Keratinocyte (primary cell): Measurements from ENCODE around the gene CYP1A2. TPM values are rescaled to one million over a fixed set of nuclear protein-coding genes. Genes with fewer than 3 reads are reported as not detected.

Experiments used
- DNase-seq: peaks from one replicate; pipeline ENCODE4 v3.0.0-alpha.2; 2011; ENCODE audit warnings: low read depth, missing footprints, low spot score
- FAIRE-seq: peaks from 2 replicates; lab custom pipeline; 2011; peaks lifted over from hg19 to GRCh38; lab: Jason Lieb, UNC
- H2AFZ ChIP-seq: 2 replicates; pipeline ENCODE4 v1.6.0; 2012; ENCODE audit warnings: low read length, control low read depth, inconsistent platforms; ENCODE audit not compliant: control insufficient read depth
- H3K27ac ChIP-seq: 2 replicates; pipeline ENCODE4 v1.5.1; 2011; ENCODE audit warnings: low read length; ENCODE audit not compliant: control insufficient read depth, insufficient read depth
- H3K27me3 ChIP-seq: 3 replicates; pipeline ENCODE4 v1.6.0; 2011; ENCODE audit warnings: low read length; ENCODE audit not compliant: control insufficient read depth, insufficient read depth; ENCODE audit errors: extremely low read depth
- H3K36me3 ChIP-seq, 2 experiments: 2 replicates in 1 of 2; 3 replicates in 1 of 2; pipeline ENCODE4 v1.5.1; 2011; ENCODE audit warnings: low read length in 2 of 2, mild to moderate bottlenecking in 1 of 2; ENCODE audit not compliant: control insufficient read depth in 2 of 2, insufficient read depth in 2 of 2; ENCODE audit errors: extremely low read depth in 1 of 2
- H3K4me1 ChIP-seq: 3 replicates; pipeline ENCODE4 v1.5.1; 2011; ENCODE audit warnings: low read length; ENCODE audit not compliant: control insufficient read depth, insufficient read depth; ENCODE audit errors: extremely low read depth
- H3K4me2 ChIP-seq: 3 replicates; pipeline ENCODE4 v1.6.0; 2011; ENCODE audit warnings: low read depth, low read length; ENCODE audit not compliant: control insufficient read depth, insufficient read depth; ENCODE audit errors: extremely low read depth
- H3K4me3 ChIP-seq, 3 experiments: fragments of 200-600 bp in 1 of 3; sonication (generic) in 1 of 3; 2 replicates in 2 of 3; 3 replicates in 1 of 3; pipeline ENCODE4 v1.5.1; 2011 to 2016; ENCODE audit warnings: low read length in 3 of 3, mild to moderate bottlenecking in 3 of 3, control low read depth in 2 of 3, inconsistent platforms in 1 of 3, low read depth in 1 of 3, mixed read lengths in 1 of 3, mixed run types in 1 of 3, moderate library complexity in 1 of 3; ENCODE audit not compliant: control insufficient read depth in 2 of 3, insufficient read depth in 2 of 3; ENCODE audit errors: extremely low read depth in 1 of 3
- H3K79me2 ChIP-seq: 2 replicates; pipeline ENCODE4 v1.6.0; 2012; ENCODE audit warnings: low read length; ENCODE audit not compliant: control insufficient read depth, insufficient read depth
- H3K9ac ChIP-seq: 3 replicates; pipeline ENCODE4 v1.6.0; 2011; ENCODE audit warnings: low read length; ENCODE audit not compliant: control insufficient read depth, insufficient read depth; ENCODE audit errors: extremely low read depth
- H3K9me1 ChIP-seq: 3 replicates; pipeline ENCODE4 v1.6.0; 2011; ENCODE audit warnings: low read length; ENCODE audit not compliant: control insufficient read depth, insufficient read depth; ENCODE audit errors: extremely low read depth
- H3K9me3 ChIP-seq: 2 replicates; pipeline ENCODE4 v1.5.1; 2012; ENCODE audit warnings: low read depth, low read length; ENCODE audit not compliant: control insufficient read depth
- H4K20me1 ChIP-seq: 3 replicates; pipeline ENCODE4 v1.6.0; 2011; ENCODE audit warnings: low read length; ENCODE audit not compliant: control insufficient read depth, insufficient read depth; ENCODE audit errors: extremely low read depth
- CTCF ChIP-seq, 3 experiments: IDR thresholded peaks in 1 of 3; conservative IDR thresholded peaks in 1 of 3; optimal IDR thresholded peaks in 1 of 3; 2 replicates in 2 of 3; 3 replicates in 1 of 3; pipeline versions ENCODE3 to v1.5.1; 2011; ENCODE audit warnings: low read length in 3 of 3, mild to moderate bottlenecking in 3 of 3, moderate library complexity in 2 of 3, control low read depth in 1 of 3, inconsistent platforms in 1 of 3; ENCODE audit not compliant: insufficient read depth in 2 of 3; ENCODE audit errors: extremely low read depth in 1 of 3
- EZH2 ChIP-seq: IDR thresholded peaks from one replicate; pipeline ENCODE4 v1.6.1; 2012; ENCODE audit warnings: inconsistent platforms, mild to moderate bottlenecking, low read length, moderate library complexity
- dilution Hi-C: fragments of 300-500 bp; cut with MboI; formaldehyde crosslinking; loops from one replicate; pipeline ENCODE4 v1.7.0; 2020; ENCODE audit warnings: low sequenced_read_pairs; ENCODE audit not compliant: extremely low pct_ligation_motif_present
- polyA plus RNA-seq, 5 experiments: library from polyadenylated mRNA; depleted of rRNA in 3 of 5; stranded (reverse) in 3 of 5; stranded (forward) in 1 of 5; unstranded in 1 of 5; fragments of >200 nt; gene quantifications; 1 replicate in 1 of 5; 2 replicates in 3 of 5; 3 replicates in 1 of 5; pipeline versions ENCODE4 v1.2.1 to v1.2.3, GENCODE V29; 2011 to 2012; ENCODE audit warnings: missing spikeins in 2 of 5, low read depth in 1 of 5, low replicate concordance in 1 of 5

The CYP1A2 gene
- polyA plus RNA-seq, 1 donor (not counting 4 experiments of a cell fraction or from before 2014, with no cell fraction given), result 0.04 TPM

DNA sequence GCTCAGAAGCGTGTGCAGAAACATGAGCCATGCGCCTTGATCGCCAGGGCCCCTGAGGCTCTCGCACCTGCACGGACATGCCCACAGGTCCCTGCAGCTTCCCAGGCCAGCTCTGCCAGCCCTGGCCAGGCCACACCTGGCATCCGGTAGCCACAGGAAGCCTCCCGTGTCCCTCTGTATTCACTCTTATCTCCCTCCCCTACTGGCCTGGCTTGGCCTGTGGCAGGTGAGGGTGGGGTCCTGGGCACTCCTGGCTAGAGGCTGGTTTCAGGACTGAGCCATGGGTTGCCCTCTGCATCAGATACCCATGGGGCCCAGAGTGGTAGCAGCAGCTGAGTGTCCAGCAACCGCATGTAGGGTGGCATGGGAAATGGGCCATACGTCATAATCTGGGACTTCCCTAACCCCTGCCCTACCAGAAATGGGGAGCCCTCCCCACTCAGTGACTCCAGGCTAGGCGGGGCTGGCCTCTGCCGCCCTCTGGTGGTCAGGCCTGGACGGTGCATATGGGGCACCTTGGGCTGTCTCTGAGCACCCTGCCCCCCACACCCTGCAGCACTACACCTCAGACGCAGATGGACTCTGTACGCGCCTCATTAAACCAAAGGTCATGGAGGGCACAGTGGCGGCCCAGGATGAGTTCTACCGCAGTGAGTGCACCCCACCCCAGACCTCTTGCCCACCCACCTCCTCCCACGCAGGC lies 51.4 kb downstream of the CYP1A2 start:
- peak; percentile 93 for DNase-seq
- H4K20me1 ChIP-seq, result peaks cover 3% of the 10 kb centered on the region
- H3K9me3 ChIP-seq, result no peaks in the 10 kb centered on the region
- peaks cover 31 to 37% of the 10 kb centered on the region in 2 experiments for H3K36me3 ChIP-seq
- no peaks in the 10 kb centered on the region for H3K27me3 ChIP-seq
- H3K9ac ChIP-seq, result peak overlapping the region; percentile 85
- dilution Hi-C loops, result no loop called here
- H3K79me2 ChIP-seq, result peaks cover 30% of the 10 kb centered on the region
- peak; percentile 99 for FAIRE-seq
- peaks cover 4% of the 10 kb centered on the region for H3K9me1 ChIP-seq
- H3K27ac ChIP-seq, result peak overlapping the region; percentile 98
- H2AFZ ChIP-seq, result peak overlapping the region; percentile 69
- H3K4me2 ChIP-seq, result peak overlapping the region; percentile 87
- peak overlapping the region in 2 of 3 experiments; percentile 22 to 57 for H3K4me3 ChIP-seq
- H3K4me1 ChIP-seq, result peaks cover 25% of the 10 kb centered on the region
- TF ChIP-seq EZH2, result no peak
- peak; percentile 98 to 99 (median 99) for TF ChIP-seq CTCF (optimal IDR thresholded peaks at IDR 0.05 in 1 of 3, IDR thresholded peaks at IDR 0.05 in 1 of 3, conservative IDR thresholded peaks at IDR 0.05 in 1 of 3; ENCODE audit: extremely low read depth in 1 of 3, insufficient read depth in 2 of 3, low read length in 3 of 3)

GRCh38 chr15:74800559-74801094 lies 52.0 kb downstream of the CYP1A2 start:
- no peak overlapping the region for H3K9ac ChIP-seq
- FAIRE-seq (no peak), DNase-seq (no peak)
- H3K9me1 ChIP-seq, result peaks cover 2% of the 10 kb centered on the region
- dilution Hi-C loops, result no loop called here
- H3K79me2 ChIP-seq, result peaks cover 24% of the 10 kb centered on the region
- peaks cover 31 to 37% of the 10 kb centered on the region in 2 experiments for H3K36me3 ChIP-seq
- no peak overlapping the region for H3K4me2 ChIP-seq
- H3K27me3 ChIP-seq, result no peaks in the 10 kb centered on the region
- H3K27ac ChIP-seq, result no peak overlapping the region
- peaks cover under 1% of the 10 kb centered on the region for H4K20me1 ChIP-seq
- no peak for TF ChIP-seq EZH2
- TF ChIP-seq CTCF (optimal IDR thresholded peaks at IDR 0.05 in 1 of 3, IDR thresholded peaks at IDR 0.05 in 1 of 3, conservative IDR thresholded peaks at IDR 0.05 in 1 of 3; ENCODE audit: extremely low read depth in 1 of 3, insufficient read depth in 2 of 3, low read length in 3 of 3), result no peak
- H3K4me1 ChIP-seq, result peaks cover 19% of the 10 kb centered on the region
- H2AFZ ChIP-seq, result no peak overlapping the region
- H3K4me3 ChIP-seq, result no peak overlapping the region
- H3K9me3 ChIP-seq, result no peaks in the 10 kb centered on the region
